ENCODE results near the gene SEC24A. TPM values are rescaled to one million over a fixed set of nuclear protein-coding genes. Genes with fewer than 3 reads are reported as not detected.
"Not testable (repeated sequence)": the region's sequence is repeated elsewhere in the genome, so short reads cannot be mapped to it uniquely, and the experiment has no call there.

Gene SEC24A
- polyA plus RNA-seq, 2 donors: 5.0 to 6.0 TPM

- Histone ChIP-seq H3K9me3 (ENCODE audit: control insufficient read depth in 2 of 2, insufficient read depth in 1 of 2, low read depth in 1 of 2, low read length in 1 of 2) (no peaks in the 10 kb centered on the region), H3K36me3 (ENCODE audit: control insufficient read depth in 2 of 2, insufficient read depth in 2 of 2, low read length in 1 of 2) (peaks cover 0 to 4% of the 10 kb centered on the region in 2 donors), H3K4me3 (ENCODE audit: low read depth in 1 of 2, low read length in 2 of 2) (no peak overlapping the region), H3K27ac (ENCODE audit: low read depth in 2 of 2, low read length in 1 of 2) (no peak overlapping the region), H3K27me3 (ENCODE audit: control insufficient read depth in 1 of 2, insufficient read depth in 2 of 2, low read length in 2 of 2) (no peaks in the 10 kb centered on the region), H3K4me1 (ENCODE audit: control insufficient read depth in 2 of 2, insufficient read depth in 2 of 2, low read length in 1 of 2) (no peaks in the 10 kb centered on the region)
- WGBS, 2 donors: 95 to 96% methylated on average over 5 of the region's 5 CpGs
These were observed 34.0 kb upstream of the SEC24A start for GRCh38 chr5:134614450-134615085.

GRCh38 chr5:134620634-134621033 lies 28.0 kb upstream of the SEC24A start:
- no peaks in the 10 kb centered on the region for H3K36me3 ChIP-seq (ENCODE audit: control insufficient read depth in 2 of 2, insufficient read depth in 2 of 2, low read length in 1 of 2)

DNA sequence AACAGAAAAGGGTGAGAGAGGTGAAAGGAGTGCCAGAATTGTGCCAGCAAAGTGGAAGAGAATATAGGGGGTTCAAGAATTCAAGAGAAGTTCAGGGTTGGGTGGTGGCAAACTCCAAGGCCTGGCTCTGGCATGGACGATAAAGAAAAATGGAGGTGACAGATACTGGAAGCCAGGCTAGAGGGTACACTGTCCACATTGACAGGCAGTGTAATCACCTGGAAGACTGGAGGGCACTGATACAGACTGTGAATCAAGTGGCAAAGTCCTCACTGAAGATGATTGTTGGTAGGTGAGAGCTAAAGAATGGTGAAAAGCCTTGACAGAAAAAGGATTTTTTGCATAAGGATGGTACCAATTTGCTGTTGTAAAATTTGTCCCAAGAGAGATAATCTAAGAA lies 23.0 kb upstream of the SEC24A start:
- Histone ChIP-seq H3K9me3 (ENCODE audit: control insufficient read depth in 2 of 2, insufficient read depth in 1 of 2, low read depth in 1 of 2, low read length in 1 of 2) (no peaks in the 10 kb centered on the region), H3K27ac (ENCODE audit: low read depth in 2 of 2, low read length in 1 of 2) (peak overlapping the region in 1 of 2 donors; percentile 49), H3K4me3 (ENCODE audit: low read depth in 1 of 2, low read length in 2 of 2) (no peak overlapping the region), H3K27me3 (ENCODE audit: control insufficient read depth in 1 of 2, insufficient read depth in 2 of 2, low read length in 2 of 2) (no peaks in the 10 kb centered on the region), H3K36me3 (ENCODE audit: control insufficient read depth in 2 of 2, insufficient read depth in 2 of 2, low read length in 1 of 2) (no peaks in the 10 kb centered on the region), H3K4me1 (ENCODE audit: control insufficient read depth in 2 of 2, insufficient read depth in 2 of 2, low read length in 1 of 2) (no peaks in the 10 kb centered on the region)
- 86 to 97% methylated on average over 1 of the region's 1 CpG for WGBS, 2 donors

More at GRCh38 chr5:134620634-134621033, 28.0 kb upstream of the SEC24A start:
- no peak overlapping the region for H3K27ac ChIP-seq (ENCODE audit: low read depth in 2 of 2, low read length in 1 of 2)
- WGBS, 2 donors: 95 to 97% methylated on average over 2 of the region's 2 CpGs
- no peaks in the 10 kb centered on the region for H3K27me3 ChIP-seq (ENCODE audit: control insufficient read depth in 1 of 2, insufficient read depth in 2 of 2, low read length in 2 of 2)
- H3K4me3 ChIP-seq (ENCODE audit: low read depth in 1 of 2, low read length in 2 of 2): no peak overlapping the region
- no peaks in the 10 kb centered on the region for H3K4me1 ChIP-seq (ENCODE audit: control insufficient read depth in 2 of 2, insufficient read depth in 2 of 2, low read length in 1 of 2)
- H3K9me3 ChIP-seq (ENCODE audit: control insufficient read depth in 2 of 2, insufficient read depth in 1 of 2, low read depth in 1 of 2, low read length in 1 of 2): no peaks in the 10 kb centered on the region

DNA sequence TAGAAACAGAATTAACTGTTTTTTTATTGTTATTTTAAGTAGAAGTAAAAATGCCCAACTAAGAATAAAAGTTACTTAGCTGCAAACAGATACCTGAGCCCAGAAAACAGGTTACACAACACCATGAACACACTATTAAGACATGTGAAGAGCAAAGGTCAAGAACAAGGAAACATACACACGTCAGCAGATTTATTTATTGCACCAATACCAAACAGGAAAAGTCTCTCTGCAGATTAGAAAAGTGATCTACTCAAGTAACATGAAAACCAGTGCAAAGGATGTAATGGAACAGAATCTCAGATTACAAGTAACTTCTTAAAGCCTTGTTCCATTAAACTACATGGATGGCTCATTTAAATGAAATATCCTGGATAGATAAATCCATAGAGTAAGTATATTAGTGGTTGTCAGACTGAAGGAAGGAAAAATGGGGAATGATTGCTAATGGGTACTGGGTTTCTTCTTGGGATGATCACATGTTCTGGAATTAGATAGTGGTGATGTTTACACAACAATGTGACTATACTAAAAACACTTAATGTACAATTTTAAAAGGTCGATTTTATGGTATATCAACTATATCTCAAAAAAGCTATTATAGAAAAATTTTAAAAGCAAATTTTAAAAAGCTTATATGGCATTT lies 22.1 kb upstream of the SEC24A start:
- no peaks in the 10 kb centered on the region for H3K9me3 ChIP-seq (ENCODE audit: control insufficient read depth in 2 of 2, insufficient read depth in 1 of 2, low read depth in 1 of 2, low read length in 1 of 2)
- WGBS, 2 donors: 50% methylated on average over 2 of the region's 2 CpGs
- H3K4me1 ChIP-seq (ENCODE audit: control insufficient read depth in 2 of 2, insufficient read depth in 2 of 2, low read length in 1 of 2): no peaks in the 10 kb centered on the region
- H3K36me3 ChIP-seq (ENCODE audit: control insufficient read depth in 2 of 2, insufficient read depth in 2 of 2, low read length in 1 of 2): no peaks in the 10 kb centered on the region
- H3K27ac ChIP-seq (ENCODE audit: low read depth in 2 of 2, low read length in 1 of 2): no peak overlapping the region
- H3K27me3 ChIP-seq (ENCODE audit: control insufficient read depth in 1 of 2, insufficient read depth in 2 of 2, low read length in 2 of 2): no peaks in the 10 kb centered on the region
- no peak overlapping the region for H3K4me3 ChIP-seq (ENCODE audit: low read depth in 1 of 2, low read length in 2 of 2)

GRCh38 chr5:134634227-134634626 lies 14.4 kb upstream of the SEC24A start:
- Histone ChIP-seq H3K27me3 (ENCODE audit: control insufficient read depth in 1 of 2, insufficient read depth in 2 of 2, low read length in 2 of 2) (no peaks in the 10 kb centered on the region), H3K4me1 (ENCODE audit: control insufficient read depth in 2 of 2, insufficient read depth in 2 of 2, low read length in 1 of 2) (peaks cover 0 to 2% of the 10 kb centered on the region in 2 donors), H3K4me3 (ENCODE audit: low read depth in 1 of 2, low read length in 2 of 2) (no peak overlapping the region), H3K27ac (ENCODE audit: low read depth in 2 of 2, low read length in 1 of 2) (no peak overlapping the region), H3K9me3 (ENCODE audit: control insufficient read depth in 2 of 2, insufficient read depth in 1 of 2, low read depth in 1 of 2, low read length in 1 of 2) (no peaks in the 10 kb centered on the region), H3K36me3 (ENCODE audit: control insufficient read depth in 2 of 2, insufficient read depth in 2 of 2, low read length in 1 of 2) (no peaks in the 10 kb centered on the region)
- 90 to 93% methylated on average over 10 of the region's 10 CpGs for WGBS, 2 donors

GRCh38 chr5:134635366-134635765 lies 13.2 kb upstream of the SEC24A start:
- not testable (repeated sequence) for H3K9me3 ChIP-seq (ENCODE audit: control insufficient read depth in 2 of 2, insufficient read depth in 1 of 2, low read depth in 1 of 2, low read length in 1 of 2); H3K36me3 ChIP-seq (ENCODE audit: control insufficient read depth in 2 of 2, insufficient read depth in 2 of 2, low read length in 1 of 2); H3K4me3 ChIP-seq (ENCODE audit: low read depth in 1 of 2, low read length in 2 of 2); H3K4me1 ChIP-seq (ENCODE audit: control insufficient read depth in 2 of 2, insufficient read depth in 2 of 2, low read length in 1 of 2); H3K27ac ChIP-seq (ENCODE audit: low read depth in 2 of 2, low read length in 1 of 2); H3K27me3 ChIP-seq (ENCODE audit: control insufficient read depth in 1 of 2, insufficient read depth in 2 of 2, low read length in 2 of 2)
- 90 to 96% methylated on average over 1 of the region's 1 CpG for WGBS, 2 donors

GRCh38 chr5:134637116-134637721 lies 11.4 kb upstream of the SEC24A start:
- 56 to 62% methylated on average over 9 of the region's 9 CpGs for WGBS, 2 donors
- Histone ChIP-seq H3K4me3 (ENCODE audit: low read depth in 1 of 2, low read length in 2 of 2) (no peak overlapping the region), H3K9me3 (ENCODE audit: control insufficient read depth in 2 of 2, insufficient read depth in 1 of 2, low read depth in 1 of 2, low read length in 1 of 2) (no peaks in the 10 kb centered on the region), H3K36me3 (ENCODE audit: control insufficient read depth in 2 of 2, insufficient read depth in 2 of 2, low read length in 1 of 2) (no peaks in the 10 kb centered on the region), H3K27ac (ENCODE audit: low read depth in 2 of 2, low read length in 1 of 2) (peak overlapping the region in 1 of 2 donors; percentile 45), H3K4me1 (ENCODE audit: control insufficient read depth in 2 of 2, insufficient read depth in 2 of 2, low read length in 1 of 2) (peaks cover 0 to 2% of the 10 kb centered on the region in 2 donors), H3K27me3 (ENCODE audit: control insufficient read depth in 1 of 2, insufficient read depth in 2 of 2, low read length in 2 of 2) (no peaks in the 10 kb centered on the region)

GRCh38 chr5:134638760-134639201 lies 9.8 kb upstream of the SEC24A start:
- no peaks in the 10 kb centered on the region for H3K9me3 ChIP-seq (ENCODE audit: control insufficient read depth in 2 of 2, insufficient read depth in 1 of 2, low read depth in 1 of 2, low read length in 1 of 2)
- no peak overlapping the region for H3K4me3 ChIP-seq (ENCODE audit: low read depth in 1 of 2, low read length in 2 of 2)
- no peak overlapping the region for H3K27ac ChIP-seq (ENCODE audit: low read depth in 2 of 2, low read length in 1 of 2)
- H3K36me3 ChIP-seq (ENCODE audit: control insufficient read depth in 2 of 2, insufficient read depth in 2 of 2, low read length in 1 of 2): no peaks in the 10 kb centered on the region
- H3K27me3 ChIP-seq (ENCODE audit: control insufficient read depth in 1 of 2, insufficient read depth in 2 of 2, low read length in 2 of 2): no peaks in the 10 kb centered on the region
- 65 to 68% methylated on average over 4 of the region's 4 CpGs for WGBS, 2 donors
- no peaks in the 10 kb centered on the region for H3K4me1 ChIP-seq (ENCODE audit: control insufficient read depth in 2 of 2, insufficient read depth in 2 of 2, low read length in 1 of 2)

DNA sequence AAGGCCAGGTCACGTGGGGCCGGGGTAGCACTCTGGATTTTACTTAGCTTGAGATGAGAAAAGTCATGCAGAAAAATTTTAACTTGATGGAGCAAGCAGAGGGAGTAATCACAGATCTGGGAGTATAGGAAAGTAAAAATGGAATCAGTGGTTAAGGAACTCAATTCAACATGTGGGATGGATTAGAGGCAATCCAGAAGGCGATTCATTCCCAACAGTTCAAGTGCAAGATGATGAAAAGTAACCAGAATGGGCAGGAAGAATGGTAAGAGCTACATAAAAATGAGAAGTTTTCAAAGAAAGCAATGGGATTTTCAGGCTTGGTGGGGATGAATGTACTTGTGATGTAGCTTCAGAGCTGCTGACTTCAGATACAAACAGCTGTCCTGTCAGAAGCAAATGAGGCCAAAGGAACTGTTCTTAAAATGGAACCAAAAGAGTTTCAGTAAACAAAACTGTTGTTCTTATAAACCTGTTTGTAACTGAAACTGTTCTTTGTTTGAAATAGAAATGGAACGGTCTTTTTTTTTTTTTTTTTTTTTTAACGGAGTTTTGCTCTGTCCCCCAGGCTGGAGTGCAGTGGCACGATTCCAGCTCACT lies 5.6 kb upstream of the SEC24A start:
- WGBS, 2 donors: 86 to 92% methylated on average over 5 to 6 of the region's 6 CpGs
- H3K27ac ChIP-seq (ENCODE audit: low read depth in 2 of 2, low read length in 1 of 2): no peak overlapping the region
- no peak overlapping the region for H3K4me3 ChIP-seq (ENCODE audit: low read depth in 1 of 2, low read length in 2 of 2)

More for the DNA sequence above, 5.6 kb upstream of the SEC24A start:
- H3K36me3 ChIP-seq (ENCODE audit: control insufficient read depth in 2 of 2, insufficient read depth in 2 of 2, low read length in 1 of 2): no peaks in the 10 kb centered on the region
- H3K4me1 ChIP-seq (ENCODE audit: control insufficient read depth in 2 of 2, insufficient read depth in 2 of 2, low read length in 1 of 2): no peaks in the 10 kb centered on the region
- no peaks in the 10 kb centered on the region for H3K9me3 ChIP-seq (ENCODE audit: control insufficient read depth in 2 of 2, insufficient read depth in 1 of 2, low read depth in 1 of 2, low read length in 1 of 2)
- H3K27me3 ChIP-seq (ENCODE audit: control insufficient read depth in 1 of 2, insufficient read depth in 2 of 2, low read length in 2 of 2): no peaks in the 10 kb centered on the region
